PC-3 (cell line): ENCODE data around the gene EIF4B. TPM values are rescaled to one million over a fixed set of nuclear protein-coding genes. Genes with fewer than 3 reads are reported as not detected.
A peak's percentile ranks its signal among the peaks of the same experiment; 100 is the strongest.

Experiments
- ATAC-seq: fragments of 200-7000 bp; cut with Tn5 transposase; 2 replicates; pipeline ENCODE4 v1.9.1; 2020; ENCODE audit warnings: mild to moderate bottlenecking, moderate library complexity
- BruUV-seq: library from RNA; stranded (reverse); fragments of 400-500 nt; replicated peaks from 2 replicates; lab custom pipeline; 2021; lab: Mats Ljungman, UMichigan
- CTCF ChIA-PET: fragments of 300-600 bp; sonication (Branson Sonifier 250); formaldehyde crosslinking; loops from one replicate; lab custom pipeline; 2022; ENCODE audit warnings: antibody characterized with exemption; lab: Charles Lee
- POLR2A ChIA-PET: fragments of 300-600 bp; sonication (Branson Sonifier 250); formaldehyde crosslinking; loops from one replicate; lab custom pipeline; 2022; ENCODE audit warnings: antibody characterized with exemption; ENCODE audit not compliant: unreplicated experiment; lab: Charles Lee
- DNase-seq: peaks from one replicate; pipeline ENCODE4 v3.0.0-alpha.2; 2015
- H2AFZ ChIP-seq: fragments of 300-600 bp; sonication (generic); 2 replicates; pipeline ENCODE4 v1.6.0; 2016; ENCODE audit warnings: antibody characterized with exemption, low read length
- H3F3A ChIP-seq: fragments of 300-600 bp; sonication (generic); one replicate; pipeline ENCODE4 v1.6.0; 2017; ENCODE audit warnings: antibody characterized with exemption, low read length, control low read depth, mild to moderate bottlenecking; ENCODE audit not compliant: unreplicated experiment
- H3K27ac ChIP-seq: fragments of 300-600 bp; sonication (generic); 2 replicates; pipeline ENCODE4 v1.5.1; 2016; ENCODE audit warnings: mild to moderate bottlenecking, low read length
- H3K27me3 ChIP-seq: fragments of 300-600 bp; sonication (generic); 2 replicates; pipeline ENCODE4 v1.6.1; 2016; ENCODE audit warnings: low read length, mixed read lengths
- H3K36me3 ChIP-seq: fragments of 300-600 bp; sonication (generic); 2 replicates; pipeline ENCODE4 v1.6.1; 2016; ENCODE audit warnings: low read depth, mixed run types, low read length, mixed read lengths
- H3K4me1 ChIP-seq: fragments of 300-600 bp; sonication (generic); 2 replicates; pipeline ENCODE4 v1.5.1; 2016; ENCODE audit warnings: low read length; ENCODE audit not compliant: insufficient read depth
- H3K4me2 ChIP-seq: fragments of 300-600 bp; sonication (generic); 2 replicates; pipeline ENCODE4 v1.6.0; 2016; ENCODE audit warnings: low read length
- H3K4me3 ChIP-seq: fragments of 300-600 bp; sonication (generic); 2 replicates; pipeline ENCODE4 v1.5.1; 2016; ENCODE audit warnings: mild to moderate bottlenecking, low read length, mixed read lengths
- H3K79me2 ChIP-seq: fragments of 300-600 bp; sonication (generic); 2 replicates; pipeline ENCODE4 v1.6.1; 2017; ENCODE audit warnings: low read length, mixed read lengths
- H3K9ac ChIP-seq: fragments of 300-600 bp; sonication (generic); 2 replicates; pipeline ENCODE4 v1.6.0; 2016; ENCODE audit warnings: mild to moderate bottlenecking, low read length
- H3K9me2 ChIP-seq: fragments of 300-600 bp; sonication (generic); replicated peaks from 2 replicates; pipeline ENCODE4 v1.6.1; 2016; ENCODE audit warnings: mixed run types, low read length, mixed read lengths
- H3K9me3 ChIP-seq: fragments of 300-600 bp; sonication (generic); 2 replicates; pipeline ENCODE4 v1.6.1; 2016; ENCODE audit warnings: low read length, mixed read lengths
- H4K20me1 ChIP-seq: fragments of 300-600 bp; sonication (generic); 2 replicates; pipeline ENCODE4 v1.6.1; 2016; ENCODE audit warnings: low read length, mixed read lengths
- EZH2 ChIP-seq: fragments of 300-600 bp; sonication (generic); IDR thresholded peaks from one replicate; pipeline ENCODE4 v1.6.1; 2017; ENCODE audit warnings: antibody characterized with exemption, mild to moderate bottlenecking, low read length; ENCODE audit not compliant: unreplicated experiment
- EZH2phosphoT487 ChIP-seq: fragments of 300-600 bp; sonication (generic); IDR thresholded peaks from 2 replicates; pipeline ENCODE4 v1.6.1; 2018; ENCODE audit warnings: mild to moderate bottlenecking, antibody characterized with exemption, low read length, borderline replicate concordance
- intact Hi-C: fragments of 100-400 bp; cut with micrococcal nuclease; formaldehyde crosslinking; loops from 2 replicates; pipeline ENCODE4 v1.9.0; 2023
- total RNA-seq: library from RNA; depleted of rRNA; stranded (reverse); fragments of >200 nt; gene quantifications from 2 replicates; pipeline ENCODE4 v1.2.3, GENCODE V29; 2014
- TF ChIP-seq, protein P1 (sequence below): fragments of 300-600 bp; sonication (generic); conservative IDR thresholded peaks from 2 replicates; pipeline ENCODE4 v1.5.1; 2017; ENCODE audit warnings: antibody characterized with exemption, low read depth, mild to moderate bottlenecking, low read length

Gene EIF4B
- total RNA-seq, 1 experiment from 2014 or later = 424 TPM

DNA sequence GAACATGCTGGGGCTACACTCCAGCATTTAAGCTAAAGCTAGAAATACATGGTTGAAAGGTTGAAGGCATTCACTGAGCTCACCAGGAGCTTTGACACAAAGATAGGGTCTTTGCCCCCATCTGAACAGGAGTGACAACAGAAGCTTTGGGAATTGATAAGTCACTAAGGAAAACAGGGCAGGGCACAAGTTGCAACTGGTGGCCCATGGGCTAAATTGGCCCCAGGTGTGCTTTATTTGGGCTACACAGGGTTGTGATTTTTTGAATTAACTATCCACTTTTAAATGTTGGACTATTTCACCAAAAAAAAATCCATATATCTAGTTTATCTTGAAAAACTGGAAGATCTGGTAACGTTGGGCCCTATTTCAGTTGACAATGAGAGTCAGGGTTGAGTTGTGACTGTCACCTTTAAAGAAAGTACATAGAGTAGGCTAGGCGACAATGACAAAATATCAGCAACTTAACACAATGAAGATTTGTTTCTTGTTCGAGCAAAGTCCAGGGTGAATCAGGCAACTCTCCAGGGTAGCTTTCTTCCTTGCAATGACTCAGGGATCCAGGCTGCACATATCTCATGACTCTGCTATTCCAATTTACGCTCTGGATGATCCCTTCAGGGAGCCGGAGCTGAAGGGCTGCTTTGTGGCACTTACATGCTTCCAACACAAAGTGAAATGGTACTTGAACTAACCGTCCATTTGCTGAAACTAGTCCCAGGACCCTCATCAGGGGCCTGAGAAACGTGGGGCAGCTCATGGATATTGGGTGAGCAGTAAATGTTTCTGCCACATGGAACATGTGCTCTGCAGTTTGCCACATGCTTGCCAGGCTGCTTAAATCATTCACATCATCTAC is 13.3 kb upstream of the EIF4B start:
- BruUV-seq = no TSS peak

DNA sequence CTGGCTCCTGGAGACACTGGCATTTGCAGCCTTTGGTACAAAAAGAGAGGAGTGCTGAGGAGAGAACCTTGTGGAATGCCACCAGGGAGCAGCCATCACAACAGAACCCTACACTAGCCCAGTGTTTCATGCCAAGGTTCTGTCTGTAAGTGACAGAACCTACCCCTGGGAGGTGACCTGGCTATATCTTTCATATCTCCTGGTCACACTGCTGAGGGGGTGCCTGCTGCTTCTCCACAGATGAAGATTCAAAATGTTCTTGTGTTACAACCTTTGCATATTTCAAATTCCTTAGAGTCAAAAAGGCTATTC is 12.7 kb upstream of the EIF4B start:
- ATAC-seq = peak; percentile 25
- Histone ChIP-seq H3K4me2 (peak overlapping the region; percentile 43), H2AFZ (peak overlapping the region; percentile 81), H3K9me2 (no peaks in the 10 kb centered on the region), H4K20me1 (no peaks in the 10 kb centered on the region), H3K4me3 (no peak overlapping the region), H3K27ac (peak overlapping the region; percentile 88), H3K9ac (peak overlapping the region; percentile 49), H3K9me3 (no peaks in the 10 kb centered on the region), H3K4me1 (peaks cover 21% of the 10 kb centered on the region), H3K27me3 (no peaks in the 10 kb centered on the region), H3K79me2 (no peaks in the 10 kb centered on the region), H3K36me3 (no peaks in the 10 kb centered on the region), H3F3A (no peaks in the 10 kb centered on the region)
- no peak for DNase-seq
- ChIA-PET POLR2A (no interaction called here), CTCF (interaction anchor here (0.7 kb wide), 1 partner anchor 12 kb away, joined by 3 read pairs; no protein-coding TSS in a partner anchor)
- TF ChIP-seq EZH2phosphoT487 (no peak), EZH2 (no peak)
- TF ChIP-seq, protein P1, sequence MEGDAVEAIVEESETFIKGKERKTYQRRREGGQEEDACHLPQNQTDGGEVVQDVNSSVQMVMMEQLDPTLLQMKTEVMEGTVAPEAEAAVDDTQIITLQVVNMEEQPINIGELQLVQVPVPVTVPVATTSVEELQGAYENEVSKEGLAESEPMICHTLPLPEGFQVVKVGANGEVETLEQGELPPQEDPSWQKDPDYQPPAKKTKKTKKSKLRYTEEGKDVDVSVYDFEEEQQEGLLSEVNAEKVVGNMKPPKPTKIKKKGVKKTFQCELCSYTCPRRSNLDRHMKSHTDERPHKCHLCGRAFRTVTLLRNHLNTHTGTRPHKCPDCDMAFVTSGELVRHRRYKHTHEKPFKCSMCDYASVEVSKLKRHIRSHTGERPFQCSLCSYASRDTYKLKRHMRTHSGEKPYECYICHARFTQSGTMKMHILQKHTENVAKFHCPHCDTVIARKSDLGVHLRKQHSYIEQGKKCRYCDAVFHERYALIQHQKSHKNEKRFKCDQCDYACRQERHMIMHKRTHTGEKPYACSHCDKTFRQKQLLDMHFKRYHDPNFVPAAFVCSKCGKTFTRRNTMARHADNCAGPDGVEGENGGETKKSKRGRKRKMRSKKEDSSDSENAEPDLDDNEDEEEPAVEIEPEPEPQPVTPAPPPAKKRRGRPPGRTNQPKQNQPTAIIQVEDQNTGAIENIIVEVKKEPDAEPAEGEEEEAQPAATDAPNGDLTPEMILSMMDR = no peak
- intact Hi-C loops = no loop called here
- no TSS peak for BruUV-seq

More for the DNA sequence above, 13.3 kb upstream of the EIF4B start:
- Histone ChIP-seq H3K79me2 (no peaks in the 10 kb centered on the region), H3K9me3 (no peaks in the 10 kb centered on the region), H3K9ac (peak overlapping the region; percentile 49), H3K36me3 (no peaks in the 10 kb centered on the region), H3K4me3 (no peak overlapping the region), H3K27me3 (no peaks in the 10 kb centered on the region), H3K4me1 (peaks cover 23% of the 10 kb centered on the region), H3K9me2 (no peaks in the 10 kb centered on the region), H4K20me1 (no peaks in the 10 kb centered on the region), H2AFZ (peak overlapping the region; percentile 81), H3K27ac (peak overlapping the region; percentile 88), H3K4me2 (peak overlapping the region; percentile 43), H3F3A (no peaks in the 10 kb centered on the region)
- POLR2A ChIA-PET = interaction anchor here (0.5 to 0.7 kb wide), 3 partner anchors 31 to 845 kb away, joined by 3 to 5 read pairs (median 4); no protein-coding TSS in a partner anchor
- DNase-seq = peak; percentile 83
- peak; percentile 92 for ATAC-seq
- intact Hi-C loops = no loop called here
- CTCF ChIA-PET = interaction anchor here (0.7 kb wide), 1 partner anchor 12 kb away, joined by 3 read pairs; no protein-coding TSS in a partner anchor
- TF ChIP-seq EZH2 (no peak), EZH2phosphoT487 (no peak)
- TF ChIP-seq, protein P1 = no peak

DNA sequence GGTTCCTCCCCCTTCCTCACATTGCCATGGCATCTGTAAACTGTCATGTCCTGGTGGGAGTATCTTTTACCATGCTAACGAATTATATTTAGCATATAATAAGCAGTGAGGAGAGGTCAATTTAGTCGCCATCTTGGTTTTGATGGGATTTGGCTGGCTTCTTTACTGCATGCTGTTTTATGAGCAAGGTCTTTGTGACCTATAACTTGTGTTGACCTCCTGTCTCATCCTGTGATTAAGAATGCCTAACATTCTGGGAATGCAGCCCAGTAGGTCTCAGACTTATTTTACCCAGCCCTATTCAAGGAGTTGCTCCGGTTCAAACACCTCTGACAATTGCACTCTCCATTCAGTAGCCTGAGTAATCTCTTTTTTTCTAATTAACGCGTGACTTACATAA is 2.1 kb upstream of the EIF4B start:
- Histone ChIP-seq H3F3A (no peaks in the 10 kb centered on the region), H3K4me2 (peak overlapping the region; percentile 94), H3K27ac (peak overlapping the region; percentile 29), H2AFZ (peak overlapping the region; percentile 17; the same call in 1 of the 2 replicates), H3K36me3 (peaks cover 16% of the 10 kb centered on the region), H3K79me2 (peaks cover 42% of the 10 kb centered on the region), H3K9me2 (no peaks in the 10 kb centered on the region), H3K4me1 (peaks cover 32% of the 10 kb centered on the region), H3K4me3 (peak overlapping the region; percentile 88), H3K27me3 (no peaks in the 10 kb centered on the region), H3K9me3 (no peaks in the 10 kb centered on the region), H3K9ac (no peak overlapping the region), H4K20me1 (peaks cover 17% of the 10 kb centered on the region)
- no peak for ATAC-seq
- DNase-seq = peak; percentile 66
- intact Hi-C loops = no loop called here
- ChIA-PET CTCF (no interaction called here), POLR2A (no interaction called here)
- no TSS peak for BruUV-seq
- TF ChIP-seq, protein P1 = no peak
- TF ChIP-seq EZH2 (no peak), EZH2phosphoT487 (no peak)
